SK-N-SH (cell line): Measurements from ENCODE around the gene STPG2. TPM values are rescaled to one million over a fixed set of nuclear protein-coding genes. Genes with fewer than 3 reads are reported as not detected.

Source experiments
- CTCF ChIA-PET: fragments of 300-600, 350-600 bp; formaldehyde crosslinking; extraction: SDS; loops from one replicate; lab custom pipeline; 2021; lab: Yijun Ruan, JAX
- POLR2A ChIA-PET: fragments of 350-600 bp; sonication (Branson Sonifier 250); formaldehyde crosslinking; extraction: SDS; loops from one replicate; lab custom pipeline; 2020; ENCODE audit warnings: antibody characterized with exemption, inconsistent platforms; lab: Yijun Ruan, JAX
- DNase-seq: peaks from one replicate; pipeline ENCODE4 v3.0.0; 2012
- H2AFZ ChIP-seq: fragments of 200-600 bp; sonication (generic); 2 replicates; pipeline ENCODE4 v1.8.1; 2016; ENCODE audit warnings: antibody characterized with exemption, mild to moderate bottlenecking, low read depth
- H3F3A ChIP-seq: fragments of 200-600 bp; sonication (generic); replicated peaks from 2 replicates; pipeline ENCODE3; 2016; ENCODE audit warnings: antibody characterized with exemption, mild to moderate bottlenecking; ENCODE audit not compliant: insufficient read depth
- H3K27ac ChIP-seq, 2 experiments: fragments of 200-500 bp in 1 of 2; fragments of 200-600 bp in 1 of 2; sonication (Bioruptor generic) in 1 of 2; sonication (generic), shearing (Covaris generic) in 1 of 2; 2 replicates each; pipeline versions ENCODE4 v1.5.1 to v1.6.1; 2014 to 2016; ENCODE audit warnings: low read depth in 2 of 2, inconsistent platforms in 1 of 2, low read length in 1 of 2, mild to moderate bottlenecking in 1 of 2, mixed read lengths in 1 of 2
- H3K27me3 ChIP-seq: fragments of 200-600 bp; sonication (generic), shearing (Covaris generic); 2 replicates; pipeline ENCODE4 v1.6.1; 2016; ENCODE audit warnings: mixed run types; ENCODE audit not compliant: insufficient read depth
- H3K36me3 ChIP-seq, 2 experiments: fragments of 200-500 bp in 1 of 2; fragments of 200-600 bp in 1 of 2; sonication (Bioruptor generic) in 1 of 2; sonication (generic) in 1 of 2; replicated peaks in 1 of 2; 2 replicates each; pipeline versions ENCODE3 to v1.5.1; 2014 to 2016; ENCODE audit warnings: low read length in 1 of 2, mild to moderate bottlenecking in 1 of 2; ENCODE audit not compliant: insufficient read depth in 2 of 2, control insufficient read depth in 1 of 2
- H3K4me1 ChIP-seq, 2 experiments: fragments of 200-500 bp in 1 of 2; fragments of 200-600 bp in 1 of 2; sonication (Bioruptor generic) in 1 of 2; sonication (generic), shearing (Covaris generic) in 1 of 2; 2 replicates each; pipeline versions ENCODE4 v1.5.1 to v1.6.1; 2014 to 2016; ENCODE audit warnings: low read depth in 1 of 2, low read length in 1 of 2, mixed run types in 1 of 2; ENCODE audit not compliant: insufficient read depth in 2 of 2, control insufficient read depth in 1 of 2
- H3K4me2 ChIP-seq: fragments of 200-600 bp; sonication (generic), shearing (Covaris generic); 2 replicates; pipeline ENCODE4 v1.6.1; 2017; ENCODE audit warnings: mixed run types
- H3K4me3 ChIP-seq, 2 experiments: fragments of 200-500 bp in 1 of 2; fragments of 200-600 bp in 1 of 2; sonication (Bioruptor generic) in 1 of 2; sonication (generic), shearing (Covaris generic) in 1 of 2; 2 replicates each; pipeline versions ENCODE4 v1.5.1 to v1.8.1; 2014 to 2016; ENCODE audit warnings: low read depth in 2 of 2, inconsistent platforms in 1 of 2, low read length in 1 of 2, mild to moderate bottlenecking in 1 of 2, mixed read lengths in 1 of 2, moderate library complexity in 1 of 2
- H3K79me2 ChIP-seq: fragments of 200-600 bp; sonication (generic); 2 replicates; pipeline ENCODE4 v1.8.1; 2017; ENCODE audit warnings: mild to moderate bottlenecking; ENCODE audit not compliant: insufficient read depth
- H3K9ac ChIP-seq: fragments of 200-600 bp; sonication (generic); 2 replicates; pipeline ENCODE4 v1.6.1; 2017; ENCODE audit warnings: mixed run types
- H3K9me2 ChIP-seq: fragments of 200-600 bp; sonication (generic); 2 replicates; pipeline ENCODE4 v1.6.1; 2017; ENCODE audit warnings: mixed run types
- H3K9me3 ChIP-seq: fragments of 200-600 bp; sonication (generic); 2 replicates; pipeline ENCODE4 v1.6.1; 2017; ENCODE audit warnings: mixed run types, mild to moderate bottlenecking, moderate library complexity
- H4K20me1 ChIP-seq: fragments of 200-600 bp; sonication (generic); 2 replicates; pipeline ENCODE4 v1.6.1; 2017; ENCODE audit warnings: mild to moderate bottlenecking, mixed run types; ENCODE audit not compliant: insufficient read depth
- FOSL2 ChIP-seq: IDR thresholded peaks from 2 replicates; pipeline ENCODE4 v1.4.0; 2012; ENCODE audit warnings: low read depth, mild to moderate bottlenecking, moderate library complexity, borderline replicate concordance
- FOXJ3 ChIP-seq: sonication (generic); formaldehyde crosslinking; IDR thresholded peaks from 2 replicates; pipeline ENCODE4 v1.5.1; 2020; ENCODE audit warnings: mild to moderate bottlenecking, missing genetic modification reagents
- NFIC ChIP-seq: IDR thresholded peaks from 2 replicates; pipeline ENCODE4 v1.4.0; 2012; ENCODE audit warnings: borderline replicate concordance
- TAF1 ChIP-seq: IDR thresholded peaks from 2 replicates; pipeline ENCODE4 v1.6.1; 2012; ENCODE audit warnings: low read depth, mild to moderate bottlenecking, low read length, moderate library complexity, borderline replicate concordance
- TEAD4 ChIP-seq: IDR thresholded peaks from 2 replicates; pipeline ENCODE4 v1.4.0; 2012; ENCODE audit warnings: mild to moderate bottlenecking, borderline replicate concordance; ENCODE audit not compliant: insufficient read depth
- WGBS: methylation state at CpG from one replicate; pipeline ENCODE4 v1.1.6; 2017; ENCODE audit warnings: low lambda C conversion rate; 5-methylcytosine and 5-hydroxymethylcytosine counted together
- polyA plus RNA-seq, 3 experiments: library from polyadenylated mRNA; depleted of rRNA; stranded (reverse); fragments of >200 nt; gene quantifications; 2 replicates each; pipeline ENCODE4 v1.2.3, GENCODE V29; 2012
- TF ChIP-seq, protein P1 (sequence below): fragments of 150-350 bp; IDR thresholded peaks from 2 replicates; pipeline ENCODE4 v1.6.1; 2017; ENCODE audit warnings: antibody characterized with exemption, low read length, low read depth, borderline replicate concordance
- TF ChIP-seq, protein P2 (sequence below): IDR thresholded peaks from 2 replicates; pipeline ENCODE4 v1.6.1; 2012; ENCODE audit warnings: mild to moderate bottlenecking, low read depth, low read length, moderate library complexity

Gene STPG2
- polyA plus RNA-seq, 1 of the 3 experiments (the other 2 are of a cell fraction): not detected

DNA sequence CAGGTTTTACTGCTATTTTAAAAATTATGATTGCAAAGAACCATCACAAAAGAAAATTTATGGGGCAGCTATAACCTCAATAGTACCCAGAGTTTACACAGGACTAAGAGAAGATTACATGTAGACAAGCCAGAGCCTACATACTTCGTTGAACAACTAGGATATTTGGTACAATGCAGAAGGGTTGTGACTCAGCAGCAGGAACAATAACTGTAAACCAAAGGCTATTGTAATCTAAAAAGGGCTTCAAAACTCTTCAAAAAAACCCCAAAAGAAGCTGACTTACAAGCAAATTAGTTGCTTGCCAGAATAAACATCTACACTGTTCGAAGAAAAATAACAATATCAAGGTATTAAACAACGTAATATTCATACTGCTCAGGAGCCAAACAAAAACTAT lies 618.0 kb downstream of the STPG2 start (continued):
- no peak for TF ChIP-seq TEAD4
- TF ChIP-seq FOSL2: no peak

DNA sequence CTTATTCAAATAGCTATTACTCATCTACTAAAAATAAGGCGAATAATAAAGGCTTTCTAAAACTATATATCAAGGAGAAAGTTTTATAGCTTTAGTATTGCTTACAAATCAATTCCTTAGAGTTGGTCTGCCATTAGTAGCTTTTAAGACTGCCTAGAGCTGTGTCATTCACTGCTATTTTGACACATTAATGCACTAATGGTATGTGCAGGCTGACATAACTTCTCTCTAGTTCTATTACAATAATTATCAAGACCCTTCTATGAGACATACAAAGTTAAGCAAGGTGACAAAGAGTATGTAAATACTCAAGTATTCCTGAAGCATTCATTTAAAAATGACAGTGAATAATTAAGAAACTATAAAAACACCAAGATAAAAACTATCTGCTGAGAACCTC lies 625.3 kb downstream of the STPG2 start:
- no peak for TF ChIP-seq TAF1
- TF ChIP-seq, protein P1, sequence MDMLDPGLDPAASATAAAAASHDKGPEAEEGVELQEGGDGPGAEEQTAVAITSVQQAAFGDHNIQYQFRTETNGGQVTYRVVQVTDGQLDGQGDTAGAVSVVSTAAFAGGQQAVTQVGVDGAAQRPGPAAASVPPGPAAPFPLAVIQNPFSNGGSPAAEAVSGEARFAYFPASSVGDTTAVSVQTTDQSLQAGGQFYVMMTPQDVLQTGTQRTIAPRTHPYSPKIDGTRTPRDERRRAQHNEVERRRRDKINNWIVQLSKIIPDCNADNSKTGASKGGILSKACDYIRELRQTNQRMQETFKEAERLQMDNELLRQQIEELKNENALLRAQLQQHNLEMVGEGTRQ: no peak
- no peak for DNase-seq
- H3K27ac ChIP-seq: no peak overlapping the region
- CTCF ChIA-PET: no interaction called here
- POLR2A ChIA-PET: no interaction called here
- WGBS: 43% methylated on average over 1 of the region's 1 CpG
- no peak overlapping the region for H3K9ac ChIP-seq
- no peaks in the 10 kb centered on the region for H3F3A ChIP-seq
- H3K4me3 ChIP-seq: no peak overlapping the region
- H3K36me3 ChIP-seq: no peaks in the 10 kb centered on the region
- H3K79me2 ChIP-seq: no peaks in the 10 kb centered on the region
- H3K4me1 ChIP-seq: no peaks in the 10 kb centered on the region
- H3K27me3 ChIP-seq: no peaks in the 10 kb centered on the region
- H4K20me1 ChIP-seq: no peaks in the 10 kb centered on the region
- H3K9me3 ChIP-seq: no peaks in the 10 kb centered on the region
- H3K4me2 ChIP-seq: no peak overlapping the region
- no peaks in the 10 kb centered on the region; the same call in 1 of the 2 replicates for H3K9me2 ChIP-seq
- H2AFZ ChIP-seq: no peak overlapping the region

DNA sequence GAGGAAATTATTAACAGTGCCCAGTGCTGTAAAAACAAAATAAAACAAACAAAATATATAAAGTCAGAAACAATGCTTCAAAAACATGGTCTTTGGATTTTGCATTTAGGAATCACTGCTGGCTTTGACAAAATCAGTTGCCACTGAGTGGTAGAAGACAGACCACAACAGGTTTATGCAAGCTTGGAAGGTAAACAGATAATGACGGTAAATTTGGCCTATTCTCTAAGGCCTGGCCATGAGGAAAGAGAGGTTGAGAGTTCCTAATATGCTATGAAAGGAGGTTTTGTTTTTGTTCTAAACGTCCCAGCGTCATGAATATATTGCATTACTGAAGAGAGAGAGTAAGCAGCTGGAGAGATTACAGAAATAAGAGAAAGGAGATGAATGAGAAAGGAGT lies 629.4 kb downstream of the STPG2 start:
- no peaks in the 10 kb centered on the region for H3F3A ChIP-seq
- H3K9ac ChIP-seq: no peak overlapping the region
- H3K4me2 ChIP-seq: no peak overlapping the region
- POLR2A ChIA-PET: no interaction called here
- H2AFZ ChIP-seq: no peak overlapping the region
- 80% methylated on average over 3 of the region's 3 CpGs for WGBS
- no peak for DNase-seq
- H3K36me3 ChIP-seq: no peaks in the 10 kb centered on the region
- H3K4me3 ChIP-seq: no peak overlapping the region
- TF ChIP-seq NFIC: no peak
- no peak for TF ChIP-seq FOXJ3 (CRISPR knock-in tag)
- TF ChIP-seq, protein P2, sequence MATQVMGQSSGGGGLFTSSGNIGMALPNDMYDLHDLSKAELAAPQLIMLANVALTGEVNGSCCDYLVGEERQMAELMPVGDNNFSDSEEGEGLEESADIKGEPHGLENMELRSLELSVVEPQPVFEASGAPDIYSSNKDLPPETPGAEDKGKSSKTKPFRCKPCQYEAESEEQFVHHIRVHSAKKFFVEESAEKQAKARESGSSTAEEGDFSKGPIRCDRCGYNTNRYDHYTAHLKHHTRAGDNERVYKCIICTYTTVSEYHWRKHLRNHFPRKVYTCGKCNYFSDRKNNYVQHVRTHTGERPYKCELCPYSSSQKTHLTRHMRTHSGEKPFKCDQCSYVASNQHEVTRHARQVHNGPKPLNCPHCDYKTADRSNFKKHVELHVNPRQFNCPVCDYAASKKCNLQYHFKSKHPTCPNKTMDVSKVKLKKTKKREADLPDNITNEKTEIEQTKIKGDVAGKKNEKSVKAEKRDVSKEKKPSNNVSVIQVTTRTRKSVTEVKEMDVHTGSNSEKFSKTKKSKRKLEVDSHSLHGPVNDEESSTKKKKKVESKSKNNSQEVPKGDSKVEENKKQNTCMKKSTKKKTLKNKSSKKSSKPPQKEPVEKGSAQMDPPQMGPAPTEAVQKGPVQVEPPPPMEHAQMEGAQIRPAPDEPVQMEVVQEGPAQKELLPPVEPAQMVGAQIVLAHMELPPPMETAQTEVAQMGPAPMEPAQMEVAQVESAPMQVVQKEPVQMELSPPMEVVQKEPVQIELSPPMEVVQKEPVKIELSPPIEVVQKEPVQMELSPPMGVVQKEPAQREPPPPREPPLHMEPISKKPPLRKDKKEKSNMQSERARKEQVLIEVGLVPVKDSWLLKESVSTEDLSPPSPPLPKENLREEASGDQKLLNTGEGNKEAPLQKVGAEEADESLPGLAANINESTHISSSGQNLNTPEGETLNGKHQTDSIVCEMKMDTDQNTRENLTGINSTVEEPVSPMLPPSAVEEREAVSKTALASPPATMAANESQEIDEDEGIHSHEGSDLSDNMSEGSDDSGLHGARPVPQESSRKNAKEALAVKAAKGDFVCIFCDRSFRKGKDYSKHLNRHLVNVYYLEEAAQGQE: no peak
- H3K27me3 ChIP-seq: no peaks in the 10 kb centered on the region
- no peaks in the 10 kb centered on the region; the same call in 1 of the 2 replicates for H3K9me2 ChIP-seq
- H3K9me3 ChIP-seq: no peaks in the 10 kb centered on the region
- no peaks in the 10 kb centered on the region for H3K4me1 ChIP-seq
- H3K27ac ChIP-seq: no peak overlapping the region
- CTCF ChIA-PET: no interaction called here
- H4K20me1 ChIP-seq: no peaks in the 10 kb centered on the region
- no peaks in the 10 kb centered on the region for H3K79me2 ChIP-seq

Other genes starting within 250 kb of the STPG2 start
- 25.6 and 31.3 TPM in 2 replicates for gene RAP1GDS1, start 117.9 kb upstream of the STPG2 start, polyA plus RNA-seq (2012; rRNA removed)